HepG2 (cell line): ENCODE data around the gene TXNRD2.

Source experiments
- NR2C2 ChIP-seq: sonication (generic); formaldehyde crosslinking; IDR thresholded peaks from 2 replicates; pipeline ENCODE4 v1.4.0; 2020; ENCODE audit warnings: missing genetic modification reagents, mild to moderate bottlenecking, moderate library complexity, borderline replicate concordance
- SP2 ChIP-seq: sonication (generic); formaldehyde crosslinking; IDR thresholded peaks from 2 replicates; pipeline ENCODE4 v1.5.1; 2020; ENCODE audit warnings: mild to moderate bottlenecking, missing genetic modification reagents

DNA sequence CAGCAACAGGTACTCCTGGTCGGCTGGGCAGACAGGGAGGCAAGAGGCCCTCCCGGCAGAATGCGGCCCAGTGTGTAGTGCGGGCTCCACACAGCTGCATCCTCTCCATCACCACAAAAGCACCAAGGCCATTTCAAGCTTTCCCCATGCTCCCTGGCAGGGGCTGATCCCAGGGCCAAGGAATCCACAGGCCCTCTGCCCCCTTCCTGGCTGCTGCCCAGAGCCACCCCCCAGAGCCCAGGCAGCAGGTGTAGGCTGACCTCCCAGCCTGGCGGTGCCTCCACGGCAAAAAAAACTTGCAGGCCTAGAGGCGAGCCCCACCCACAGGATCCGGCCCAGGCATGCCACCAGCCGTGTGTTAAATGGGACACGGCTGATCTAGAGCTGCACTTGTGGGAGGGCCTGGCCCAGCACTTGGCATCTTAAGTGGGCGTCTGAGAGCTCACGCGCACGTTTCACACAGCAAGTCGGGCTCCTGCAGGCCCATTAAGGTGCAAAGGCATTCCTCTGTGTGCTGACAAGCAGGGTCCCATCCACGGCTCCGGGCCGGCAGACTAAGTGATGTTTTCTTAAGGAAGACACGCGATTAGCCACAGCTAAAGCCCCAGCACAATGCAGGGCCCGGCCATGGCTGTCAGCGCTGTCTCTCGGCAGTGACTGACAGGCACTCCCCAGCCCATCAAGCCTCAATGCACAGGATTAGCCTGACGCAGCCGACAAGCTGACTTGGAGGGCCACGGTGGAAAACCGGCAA is 67.1 kb downstream of the TXNRD2 start:
- TF ChIP-seq NR2C2 (CRISPR knock-in tag) (no peak), SP2 (CRISPR knock-in tag) (no peak)
